ENCODE data around the gene TNFRSF11A. TPM values are rescaled to one million over a fixed set of nuclear protein-coding genes. Genes with fewer than 3 reads are reported as not detected.

Gene TNFRSF11A
- total RNA-seq, 1 donor from 2014 or later = 0.19 TPM

DNA sequence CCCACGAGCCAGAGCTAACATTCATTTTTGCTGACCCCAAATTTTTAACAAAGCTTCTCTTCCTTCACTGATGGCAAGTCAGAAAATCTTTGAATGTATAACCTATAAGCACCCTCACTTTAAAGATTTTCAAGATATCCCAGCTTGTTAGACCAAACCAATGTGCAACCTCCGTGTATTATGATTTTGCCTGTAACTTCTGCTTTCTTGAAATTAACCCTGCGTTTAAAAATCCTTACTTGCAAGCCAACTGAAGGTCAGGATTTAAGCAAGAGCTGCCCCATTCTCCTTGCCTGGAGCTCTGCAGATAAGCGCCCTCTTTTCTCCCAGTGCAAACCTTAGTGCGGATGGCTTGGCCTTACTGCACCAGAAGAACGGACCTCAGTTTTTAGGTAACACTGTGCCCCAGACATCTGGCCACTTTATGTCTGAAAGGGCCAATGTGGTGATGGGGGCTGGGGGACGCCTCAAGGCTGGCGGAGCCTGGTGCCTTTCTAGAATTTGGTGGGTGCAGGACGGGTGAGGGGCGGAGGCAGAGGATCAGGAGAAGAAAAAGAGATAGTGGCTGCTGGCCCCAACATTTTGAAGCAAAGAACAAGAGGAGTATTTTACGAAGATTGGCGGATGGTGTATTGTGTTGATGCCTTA, 805 bp upstream of the TNFRSF11A start:
- H3K4me3 Mint-ChIP-seq (ENCODE audit: unreplicated experiment) = peak overlapping the region; percentile 74
- H3K9me3 Mint-ChIP-seq (ENCODE audit: unreplicated experiment) = no peaks in the 10 kb centered on the region
- no peaks in the 10 kb centered on the region for H3K36me3 Mint-ChIP-seq (ENCODE audit: unreplicated experiment)
- TF ChIP-seq CTCF (IDR thresholded peaks at IDR 0.05) = no peak
- H3K27me3 Mint-ChIP-seq (ENCODE audit: unreplicated experiment) = peaks cover 65% of the 10 kb centered on the region
- H3K27ac Mint-ChIP-seq (ENCODE audit: unreplicated experiment) = no peak overlapping the region
- DNase-seq (ENCODE audit: extremely low spot score, unreplicated experiment) = no peak
- H3K4me1 Mint-ChIP-seq (ENCODE audit: unreplicated experiment) = peaks cover 14% of the 10 kb centered on the region

DNA sequence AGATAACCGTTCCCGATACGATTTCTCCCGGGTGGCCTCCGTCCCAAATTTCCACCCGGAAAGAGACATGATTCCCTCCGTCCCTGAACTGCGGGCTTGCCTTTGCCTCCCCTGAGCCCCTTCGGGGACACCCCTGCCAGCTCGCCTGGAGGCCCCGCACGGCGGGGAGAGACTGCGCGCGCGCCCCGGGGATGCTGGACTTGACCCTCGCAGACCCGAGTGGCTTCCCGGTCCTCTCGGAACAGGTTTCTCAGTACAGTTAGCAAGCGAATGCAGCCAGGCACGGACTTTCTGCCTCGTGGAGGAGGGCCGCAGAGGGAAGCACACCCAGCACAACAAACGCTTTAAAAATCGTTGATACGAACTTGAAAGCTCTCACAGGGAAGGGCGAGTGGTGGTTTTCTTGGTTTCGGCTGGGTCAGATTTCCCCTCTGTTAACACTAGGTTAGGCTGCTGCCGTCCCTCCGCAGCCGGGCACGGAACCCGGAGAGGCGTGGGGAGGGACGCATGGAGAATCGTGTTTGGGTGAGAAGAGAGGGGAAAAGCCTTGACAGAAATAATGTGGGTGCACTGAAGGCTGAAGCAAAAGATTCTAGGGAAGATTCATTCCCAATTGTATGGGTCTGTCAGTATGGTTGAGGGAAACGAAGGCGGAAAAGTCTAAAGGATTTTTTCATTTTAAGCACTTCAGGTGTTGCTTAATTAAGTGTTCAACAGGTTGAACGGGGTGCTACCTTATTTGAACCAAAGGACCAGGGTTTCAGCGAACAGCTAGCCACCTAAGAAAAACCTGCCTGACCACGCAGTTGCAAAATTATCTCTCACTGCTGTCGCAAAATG, 916 bp downstream of the TNFRSF11A start:
- no peak for TF ChIP-seq CTCF (IDR thresholded peaks at IDR 0.05)
- Mint-ChIP-seq H3K36me3 (ENCODE audit: unreplicated experiment) (no peaks in the 10 kb centered on the region), H3K4me1 (ENCODE audit: unreplicated experiment) (peaks cover 23% of the 10 kb centered on the region), H3K9me3 (ENCODE audit: unreplicated experiment) (no peaks in the 10 kb centered on the region), H3K27ac (ENCODE audit: unreplicated experiment) (no peak overlapping the region), H3K4me3 (ENCODE audit: unreplicated experiment) (peak overlapping the region; percentile 73), H3K27me3 (ENCODE audit: unreplicated experiment) (peaks cover 68% of the 10 kb centered on the region)
- no peak for DNase-seq (ENCODE audit: extremely low spot score, unreplicated experiment)

DNA sequence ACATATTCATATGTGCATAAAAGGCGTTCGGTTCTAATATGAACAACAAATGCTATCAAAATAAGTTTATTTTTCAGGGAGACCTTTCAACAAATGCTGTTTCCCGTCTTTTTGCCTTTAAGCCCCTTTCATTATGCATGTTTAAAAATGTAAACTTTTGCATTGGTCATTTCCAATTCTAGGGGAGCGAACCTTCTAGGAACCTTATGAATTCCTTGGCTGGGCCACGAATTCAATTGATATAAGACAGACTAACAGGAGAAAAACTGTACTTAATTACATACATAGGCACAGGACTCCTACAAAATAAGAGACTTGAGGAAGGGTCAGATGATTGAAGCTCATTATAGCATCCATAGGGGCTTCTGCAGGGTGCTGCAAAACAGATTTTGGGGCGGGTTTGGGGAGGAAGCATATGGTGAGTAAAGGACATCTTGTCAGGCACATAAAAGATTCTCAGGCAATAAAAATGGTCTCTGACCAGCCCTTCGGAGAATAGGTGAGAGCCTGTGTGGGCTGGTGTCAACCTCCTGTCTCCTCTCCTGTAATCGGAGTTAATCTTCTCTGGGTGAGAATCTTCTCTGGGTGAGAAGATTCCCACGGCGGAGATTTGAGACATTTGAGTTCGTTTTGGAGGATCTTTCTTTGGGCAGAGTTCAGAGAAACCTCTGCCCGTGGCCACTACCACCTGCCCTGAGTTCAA, 1.7 kb downstream of the TNFRSF11A start:
- H3K4me3 Mint-ChIP-seq (ENCODE audit: unreplicated experiment) = peak overlapping the region; percentile 73
- H3K4me1 Mint-ChIP-seq (ENCODE audit: unreplicated experiment) = peaks cover 23% of the 10 kb centered on the region
- peaks cover 69% of the 10 kb centered on the region for H3K27me3 Mint-ChIP-seq (ENCODE audit: unreplicated experiment)
- TF ChIP-seq CTCF (IDR thresholded peaks at IDR 0.05) = no peak
- no peak for DNase-seq (ENCODE audit: extremely low spot score, unreplicated experiment)
- H3K27ac Mint-ChIP-seq (ENCODE audit: unreplicated experiment) = no peak overlapping the region
- no peaks in the 10 kb centered on the region for H3K9me3 Mint-ChIP-seq (ENCODE audit: unreplicated experiment)
- no peaks in the 10 kb centered on the region for H3K36me3 Mint-ChIP-seq (ENCODE audit: unreplicated experiment)

DNA sequence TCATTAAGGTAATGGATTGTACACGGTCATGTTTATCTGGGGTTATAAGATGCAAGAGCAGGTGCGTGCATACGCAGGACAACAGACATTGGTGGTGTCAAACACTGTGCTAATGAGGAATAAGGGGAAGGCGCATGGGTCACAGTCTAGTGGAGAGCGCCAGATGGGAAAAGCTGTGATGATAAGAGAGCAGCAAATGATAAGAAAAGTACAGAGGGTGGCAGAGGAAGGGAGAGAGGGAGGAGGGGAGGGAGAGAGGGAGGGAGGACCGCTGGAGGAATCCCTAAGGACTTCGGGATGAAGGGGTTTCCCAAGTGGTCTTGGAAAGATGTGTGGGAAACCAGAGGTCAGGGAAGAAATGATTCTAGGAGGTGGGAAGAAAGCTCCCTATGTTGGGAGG, 2.9 kb downstream of the TNFRSF11A start:
- Mint-ChIP-seq H3K4me1 (ENCODE audit: unreplicated experiment) (peaks cover 23% of the 10 kb centered on the region), H3K9me3 (ENCODE audit: unreplicated experiment) (no peaks in the 10 kb centered on the region), H3K27me3 (ENCODE audit: unreplicated experiment) (peaks cover 63% of the 10 kb centered on the region), H3K27ac (ENCODE audit: unreplicated experiment) (no peak overlapping the region), H3K36me3 (ENCODE audit: unreplicated experiment) (no peaks in the 10 kb centered on the region), H3K4me3 (ENCODE audit: unreplicated experiment) (no peak overlapping the region)
- DNase-seq (ENCODE audit: extremely low spot score, unreplicated experiment) = no peak
- no peak for TF ChIP-seq CTCF (IDR thresholded peaks at IDR 0.05)

Data from osteocyte (in vitro differentiated cells).